HG03521 (cell line): ENCODE measurements around the gene GBF1.

ENCODE experiments used
- ATAC-seq: cut with Tn5 transposase; IDR thresholded peaks from one replicate; pipeline ENCODE4 v1.9.1; 2021; ENCODE audit warnings: mild to moderate bottlenecking, moderate library complexity; ENCODE audit not compliant: unreplicated experiment

The GBF1 gene

GRCh38 chr10:102404361-102405107 lies 159.2 kb downstream of the GBF1 start:
- no peak for ATAC-seq

- ATAC-seq, result no peak
Measured at GRCh38 chr10:102405108-102405571, 159.8 kb downstream of the GBF1 start.

- no peak for ATAC-seq
Measured at GRCh38 chr10:102405632-102406031, 160.3 kb downstream of the GBF1 start.

GRCh38 chr10:102406815-102407214 lies 161.5 kb downstream of the GBF1 start:
- ATAC-seq, result no peak

- no peak for ATAC-seq
Measured at GRCh38 chr10:102407425-102408130, 162.2 kb downstream of the GBF1 start.

GRCh38 chr10:102408131-102408727 lies 162.9 kb downstream of the GBF1 start:
- no peak for ATAC-seq

- no peak for ATAC-seq
Measured at GRCh38 chr10:102408728-102409603, 163.6 kb downstream of the GBF1 start.

GRCh38 chr10:102409604-102410428 lies 164.5 kb downstream of the GBF1 start:
- ATAC-seq, result no peak

GRCh38 chr10:102410429-102411073 lies 165.2 kb downstream of the GBF1 start:
- no peak for ATAC-seq

- no peak for ATAC-seq
Measured at GRCh38 chr10:102411341-102412255, 166.3 kb downstream of the GBF1 start.

- no peak for ATAC-seq
Measured at GRCh38 chr10:102412293-102412692, 167.0 kb downstream of the GBF1 start.

- ATAC-seq, result no peak
Measured at GRCh38 chr10:102413053-102413705, 167.8 kb downstream of the GBF1 start.

- no peak for ATAC-seq
Measured at GRCh38 chr10:102413806-102414561, 168.7 kb downstream of the GBF1 start.

GRCh38 chr10:102414749-102415148 lies 169.4 kb downstream of the GBF1 start:
- ATAC-seq, result no peak

GRCh38 chr10:102416283-102416682 lies 171.0 kb downstream of the GBF1 start:
- ATAC-seq, result no peak

GRCh38 chr10:102416695-102417094 lies 171.4 kb downstream of the GBF1 start:
- no peak for ATAC-seq

GRCh38 chr10:102418622-102419268 lies 173.4 kb downstream of the GBF1 start, which contains the start of gene PSD:
Gene PSD, minus strand, starts transcription at chr10:102418785. Its CDS starts 1,747 bp downstream, at chr10:102417038.
- no peak for ATAC-seq
